Loucy (cell line): ENCODE measurements around the gene MYL7.

ENCODE experiments used
- H2AFZ ChIP-seq: fragments of 200-600 bp; sonication (generic); 2 replicates; pipeline ENCODE4 v1.6.0; 2016; ENCODE audit warnings: antibody characterized with exemption, mild to moderate bottlenecking, low read length, moderate library complexity
- H3F3A ChIP-seq: fragments of 200-600 bp; 2 replicates; pipeline ENCODE4 v1.6.0; 2016; ENCODE audit warnings: antibody characterized with exemption, low read depth, mild to moderate bottlenecking
- H3K27me3 ChIP-seq: fragments of 200-600 bp; sonication (generic); 2 replicates; pipeline ENCODE4 v1.6.1; 2014; ENCODE audit warnings: low read length, mild to moderate bottlenecking; ENCODE audit not compliant: insufficient read depth, poor library complexity, severe bottlenecking
- H3K36me3 ChIP-seq: fragments of 200-600 bp; sonication (generic); 2 replicates; pipeline ENCODE4 v1.6.1; 2016; ENCODE audit warnings: low read length; ENCODE audit not compliant: insufficient read depth
- H3K4me1 ChIP-seq: fragments of 200-600 bp; sonication (generic); 2 replicates; pipeline ENCODE4 v1.5.1; 2014; ENCODE audit warnings: low read length, mild to moderate bottlenecking; ENCODE audit not compliant: insufficient read depth, poor library complexity, severe bottlenecking
- H3K4me2 ChIP-seq: fragments of 200-600 bp; sonication (generic); 2 replicates; pipeline ENCODE4 v1.6.0; 2014; ENCODE audit warnings: antibody characterized with exemption, low read length, low read depth, mild to moderate bottlenecking; ENCODE audit not compliant: poor library complexity, severe bottlenecking
- H3K4me3 ChIP-seq: fragments of 200-600 bp; sonication (generic); 2 replicates; pipeline ENCODE4 v1.5.1; 2014; ENCODE audit warnings: low read length, mild to moderate bottlenecking, mixed read lengths; ENCODE audit not compliant: poor library complexity, severe bottlenecking
- H3K79me2 ChIP-seq: fragments of 200-600 bp; sonication (generic); 2 replicates; pipeline ENCODE4 v1.6.1; 2014; ENCODE audit warnings: low read length; ENCODE audit not compliant: insufficient read depth
- H3K9ac ChIP-seq: fragments of 200-600 bp; sonication (generic); 2 replicates; pipeline ENCODE4 v1.6.0; 2014; ENCODE audit warnings: mild to moderate bottlenecking, low read depth, low read length, moderate library complexity; ENCODE audit not compliant: poor library complexity, severe bottlenecking
- H3K9me2 ChIP-seq: fragments of 200-600 bp; sonication (generic); replicated peaks from 2 replicates; pipeline ENCODE4 v1.6.1; 2016; ENCODE audit warnings: low read depth, low read length, mixed read lengths
- H3K9me3 ChIP-seq: fragments of 200-600 bp; sonication (generic); 2 replicates; pipeline ENCODE4 v1.6.1; 2014; ENCODE audit warnings: mild to moderate bottlenecking, antibody characterized with exemption, low read length, low read depth; ENCODE audit not compliant: insufficient read depth
- H4K20me1 ChIP-seq: fragments of 200-600 bp; sonication (generic); 2 replicates; pipeline ENCODE4 v1.6.0; 2014; ENCODE audit warnings: antibody characterized with exemption, low read length, mild to moderate bottlenecking; ENCODE audit not compliant: insufficient read depth, poor library complexity, severe bottlenecking
- CTCF ChIP-seq: fragments of 200-600 bp; sonication (generic); conservative IDR thresholded peaks from 2 replicates; pipeline ENCODE4 v1.5.1; 2014; ENCODE audit warnings: mild to moderate bottlenecking, antibody characterized with exemption, low read length
- EZH2phosphoT487 ChIP-seq: fragments of 200-600 bp; IDR thresholded peaks from 2 replicates; pipeline ENCODE4 v1.6.1; 2018; ENCODE audit warnings: antibody characterized with exemption, mild to moderate bottlenecking, moderate library complexity, borderline replicate concordance

MYL7 gene

GRCh38 chr7:44099669-44100068 lies 41.5 kb downstream of the MYL7 start:
- Histone ChIP-seq H3K9me2 (no peaks in the 10 kb centered on the region), H3K4me3 (no peak overlapping the region), H3F3A (peaks cover 8% of the 10 kb centered on the region; the same call in 1 of the 2 replicates), H3K79me2 (peaks cover 5% of the 10 kb centered on the region), H2AFZ (no peak overlapping the region), H3K36me3 (no peaks in the 10 kb centered on the region), H3K27me3 (no peaks in the 10 kb centered on the region), H4K20me1 (peaks cover 1% of the 10 kb centered on the region), H3K9me3 (no peaks in the 10 kb centered on the region), H3K9ac (no peak overlapping the region), H3K4me2 (no peak overlapping the region), H3K4me1 (peaks cover 75% of the 10 kb centered on the region)
- no peak for TF ChIP-seq EZH2phosphoT487
- TF ChIP-seq CTCF = no peak

GRCh38 chr7:44098092-44099068 lies 42.8 kb downstream of the MYL7 start:
- Histone ChIP-seq H3K4me2 (peak overlapping the region; percentile 55), H3K36me3 (no peaks in the 10 kb centered on the region), H3K27me3 (no peaks in the 10 kb centered on the region), H3K4me3 (peak overlapping the region; percentile 14), H3K4me1 (peaks cover 75% of the 10 kb centered on the region), H3K9ac (peak overlapping the region; percentile 74), H3F3A (peaks cover 9% of the 10 kb centered on the region), H3K9me3 (no peaks in the 10 kb centered on the region), H3K9me2 (no peaks in the 10 kb centered on the region), H3K79me2 (no peaks in the 10 kb centered on the region), H2AFZ (no peak overlapping the region), H4K20me1 (no peaks in the 10 kb centered on the region)
- TF ChIP-seq CTCF (no peak), EZH2phosphoT487 (no peak)

- Histone ChIP-seq H3K4me2 (peak overlapping the region; percentile 55), H3K4me1 (peaks cover 75% of the 10 kb centered on the region), H3K9ac (peak overlapping the region; percentile 74), H3K27me3 (no peaks in the 10 kb centered on the region), H2AFZ (no peak overlapping the region), H3K4me3 (peak overlapping the region; percentile 14), H3K79me2 (no peaks in the 10 kb centered on the region), H3K9me2 (no peaks in the 10 kb centered on the region), H3K9me3 (no peaks in the 10 kb centered on the region), H3F3A (peaks cover 9% of the 10 kb centered on the region), H4K20me1 (no peaks in the 10 kb centered on the region), H3K36me3 (no peaks in the 10 kb centered on the region)
- peak; percentile 43 for TF ChIP-seq CTCF
- no peak for TF ChIP-seq EZH2phosphoT487
Measured at GRCh38 chr7:44097064-44097932, 43.8 kb downstream of the MYL7 start.
